HL-60 (cell line): Measurements from ENCODE around the gene SLC2A2.

Experiments used
- DNase-seq, 2 experiments: peaks; one replicate each; pipeline ENCODE4 v3.0.0-alpha.2; 2010 to 2020; ENCODE audit warnings: low read depth in 1 of 2, low spot score in 1 of 2
- H3K27ac ChIP-seq: fragments of 250-450 bp; sonication (Bioruptor Pico); replicated peaks from 2 replicates; pipeline ENCODE4 v1.5.1; 2020; ENCODE audit warnings: mild to moderate bottlenecking, moderate library complexity
- H3K27me3 ChIP-seq: fragments of 250-450 bp; sonication (Bioruptor Pico); 2 replicates; pipeline ENCODE4 v1.5.1; 2021; ENCODE audit warnings: mild to moderate bottlenecking, moderate library complexity; ENCODE audit not compliant: insufficient read depth, poor library complexity, severe bottlenecking
- H3K4me3 ChIP-seq: replicated peaks from 2 replicates; pipeline ENCODE4 v1.5.1; 2011; ENCODE audit warnings: mild to moderate bottlenecking, control low read depth, low read length; ENCODE audit not compliant: insufficient read depth
- GABPA ChIP-seq: IDR thresholded peaks from 2 replicates; pipeline ENCODE4 v1.6.1; 2012; ENCODE audit warnings: low read depth
- POLR2AphosphoS5 ChIP-seq: IDR thresholded peaks from 2 replicates; pipeline ENCODE4 v1.6.1; 2012; ENCODE audit warnings: low read depth
- SPI1 ChIP-seq: IDR thresholded peaks from 2 replicates; pipeline ENCODE4 v1.6.1; 2012; ENCODE audit warnings: low read depth, mild to moderate bottlenecking, borderline replicate concordance
- TF ChIP-seq, protein P1 (sequence below): IDR thresholded peaks from 2 replicates; pipeline ENCODE4 v1.6.1; 2012; ENCODE audit warnings: low read depth; ENCODE audit not compliant: insufficient replicate concordance
- TF ChIP-seq, protein P2 (sequence below): IDR thresholded peaks from one replicate; pipeline ENCODE4 v1.5.1; 2011; ENCODE audit warnings: low read length, control low read depth, inconsistent platforms; ENCODE audit not compliant: insufficient read depth

The SLC2A2 gene

DNA sequence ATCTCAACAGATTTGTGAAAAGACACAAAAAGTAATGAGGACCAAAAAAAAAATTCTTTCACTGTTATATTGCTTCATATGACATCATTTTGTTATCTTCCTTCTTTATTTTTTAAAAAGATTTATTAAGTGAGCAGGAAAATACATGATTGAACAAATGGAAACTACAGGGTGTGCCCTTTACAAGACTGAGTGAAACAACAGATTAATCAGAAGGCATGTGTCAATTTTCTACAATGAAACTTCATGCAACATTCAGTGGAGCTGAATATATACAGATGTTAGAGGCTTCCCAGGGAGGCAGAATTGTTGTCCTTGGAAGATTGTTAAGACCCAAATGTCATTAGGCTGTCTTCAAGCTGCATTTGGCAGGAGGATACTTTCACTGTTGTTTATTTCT lies 28.4 kb upstream of the SLC2A2 start:
- no peak overlapping the region for H3K27ac ChIP-seq
- no peak overlapping the region for H3K4me3 ChIP-seq
- peaks cover 2% of the 10 kb centered on the region for H3K27me3 ChIP-seq
- TF ChIP-seq, protein P1, sequence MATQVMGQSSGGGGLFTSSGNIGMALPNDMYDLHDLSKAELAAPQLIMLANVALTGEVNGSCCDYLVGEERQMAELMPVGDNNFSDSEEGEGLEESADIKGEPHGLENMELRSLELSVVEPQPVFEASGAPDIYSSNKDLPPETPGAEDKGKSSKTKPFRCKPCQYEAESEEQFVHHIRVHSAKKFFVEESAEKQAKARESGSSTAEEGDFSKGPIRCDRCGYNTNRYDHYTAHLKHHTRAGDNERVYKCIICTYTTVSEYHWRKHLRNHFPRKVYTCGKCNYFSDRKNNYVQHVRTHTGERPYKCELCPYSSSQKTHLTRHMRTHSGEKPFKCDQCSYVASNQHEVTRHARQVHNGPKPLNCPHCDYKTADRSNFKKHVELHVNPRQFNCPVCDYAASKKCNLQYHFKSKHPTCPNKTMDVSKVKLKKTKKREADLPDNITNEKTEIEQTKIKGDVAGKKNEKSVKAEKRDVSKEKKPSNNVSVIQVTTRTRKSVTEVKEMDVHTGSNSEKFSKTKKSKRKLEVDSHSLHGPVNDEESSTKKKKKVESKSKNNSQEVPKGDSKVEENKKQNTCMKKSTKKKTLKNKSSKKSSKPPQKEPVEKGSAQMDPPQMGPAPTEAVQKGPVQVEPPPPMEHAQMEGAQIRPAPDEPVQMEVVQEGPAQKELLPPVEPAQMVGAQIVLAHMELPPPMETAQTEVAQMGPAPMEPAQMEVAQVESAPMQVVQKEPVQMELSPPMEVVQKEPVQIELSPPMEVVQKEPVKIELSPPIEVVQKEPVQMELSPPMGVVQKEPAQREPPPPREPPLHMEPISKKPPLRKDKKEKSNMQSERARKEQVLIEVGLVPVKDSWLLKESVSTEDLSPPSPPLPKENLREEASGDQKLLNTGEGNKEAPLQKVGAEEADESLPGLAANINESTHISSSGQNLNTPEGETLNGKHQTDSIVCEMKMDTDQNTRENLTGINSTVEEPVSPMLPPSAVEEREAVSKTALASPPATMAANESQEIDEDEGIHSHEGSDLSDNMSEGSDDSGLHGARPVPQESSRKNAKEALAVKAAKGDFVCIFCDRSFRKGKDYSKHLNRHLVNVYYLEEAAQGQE: no peak
- DNase-seq: no peak

DNA sequence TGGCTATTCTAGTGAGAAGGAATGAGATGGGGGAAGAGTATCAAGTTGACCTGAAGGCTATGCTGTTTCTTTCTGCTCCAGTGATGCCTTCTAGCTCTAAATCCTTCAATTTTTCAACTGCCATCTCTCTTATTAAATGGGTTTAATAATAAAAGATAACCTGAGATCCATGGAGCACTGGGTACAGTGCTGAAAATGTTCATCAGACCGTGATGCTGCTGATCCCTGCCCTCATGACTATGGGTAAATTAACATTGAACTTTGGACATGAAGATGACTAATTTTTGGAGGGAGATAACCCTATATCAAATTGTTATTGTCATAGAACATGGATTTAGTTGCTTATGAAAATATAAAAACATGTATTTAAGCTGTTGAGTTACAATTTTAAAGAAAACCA lies 27.7 kb upstream of the SLC2A2 start:
- DNase-seq: no peak
- no peak overlapping the region for H3K27ac ChIP-seq
- no peak overlapping the region for H3K4me3 ChIP-seq
- H3K27me3 ChIP-seq: peaks cover 2% of the 10 kb centered on the region
- TF ChIP-seq, protein P2, sequence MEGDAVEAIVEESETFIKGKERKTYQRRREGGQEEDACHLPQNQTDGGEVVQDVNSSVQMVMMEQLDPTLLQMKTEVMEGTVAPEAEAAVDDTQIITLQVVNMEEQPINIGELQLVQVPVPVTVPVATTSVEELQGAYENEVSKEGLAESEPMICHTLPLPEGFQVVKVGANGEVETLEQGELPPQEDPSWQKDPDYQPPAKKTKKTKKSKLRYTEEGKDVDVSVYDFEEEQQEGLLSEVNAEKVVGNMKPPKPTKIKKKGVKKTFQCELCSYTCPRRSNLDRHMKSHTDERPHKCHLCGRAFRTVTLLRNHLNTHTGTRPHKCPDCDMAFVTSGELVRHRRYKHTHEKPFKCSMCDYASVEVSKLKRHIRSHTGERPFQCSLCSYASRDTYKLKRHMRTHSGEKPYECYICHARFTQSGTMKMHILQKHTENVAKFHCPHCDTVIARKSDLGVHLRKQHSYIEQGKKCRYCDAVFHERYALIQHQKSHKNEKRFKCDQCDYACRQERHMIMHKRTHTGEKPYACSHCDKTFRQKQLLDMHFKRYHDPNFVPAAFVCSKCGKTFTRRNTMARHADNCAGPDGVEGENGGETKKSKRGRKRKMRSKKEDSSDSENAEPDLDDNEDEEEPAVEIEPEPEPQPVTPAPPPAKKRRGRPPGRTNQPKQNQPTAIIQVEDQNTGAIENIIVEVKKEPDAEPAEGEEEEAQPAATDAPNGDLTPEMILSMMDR: no peak
- TF ChIP-seq POLR2AphosphoS5 (no peak), GABPA (no peak), SPI1 (no peak)
- TF ChIP-seq, protein P1: no peak

DNA sequence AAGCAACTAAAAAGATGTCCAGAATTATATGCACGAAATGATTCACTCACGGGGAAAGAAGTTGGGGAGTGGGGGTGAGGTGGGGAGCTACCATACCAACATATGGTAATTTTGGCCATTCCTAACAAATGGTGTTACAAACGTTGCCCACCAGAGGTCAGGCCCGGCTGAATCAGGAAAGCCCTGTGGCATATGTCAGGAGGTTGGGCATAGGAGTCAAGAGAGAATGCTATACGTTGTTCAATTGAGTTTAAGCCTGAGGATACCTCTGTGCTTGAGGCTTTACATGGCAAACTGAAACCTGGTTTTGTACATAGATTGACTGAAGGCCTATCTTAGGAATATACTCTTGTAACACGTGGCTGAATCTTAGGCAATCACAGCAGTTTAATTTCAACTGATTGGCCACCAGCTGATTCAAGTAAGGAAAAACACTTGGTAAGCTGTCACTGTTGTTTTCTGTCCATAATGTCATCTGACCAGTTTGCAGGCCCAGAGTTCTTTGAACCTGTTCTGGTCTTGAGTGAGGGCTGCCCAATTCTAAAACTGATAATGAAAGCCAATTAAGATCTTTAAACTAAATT lies 23.4 kb upstream of the SLC2A2 start:
- peak in 1 of 2 experiments; percentile 49 for DNase-seq
- no peak overlapping the region for H3K27ac ChIP-seq
- no peak overlapping the region for H3K4me3 ChIP-seq
- no peaks in the 10 kb centered on the region for H3K27me3 ChIP-seq
- TF ChIP-seq, protein P2: peak; percentile 26
- no peak for TF ChIP-seq POLR2AphosphoS5
- no peak for TF ChIP-seq SPI1

DNA sequence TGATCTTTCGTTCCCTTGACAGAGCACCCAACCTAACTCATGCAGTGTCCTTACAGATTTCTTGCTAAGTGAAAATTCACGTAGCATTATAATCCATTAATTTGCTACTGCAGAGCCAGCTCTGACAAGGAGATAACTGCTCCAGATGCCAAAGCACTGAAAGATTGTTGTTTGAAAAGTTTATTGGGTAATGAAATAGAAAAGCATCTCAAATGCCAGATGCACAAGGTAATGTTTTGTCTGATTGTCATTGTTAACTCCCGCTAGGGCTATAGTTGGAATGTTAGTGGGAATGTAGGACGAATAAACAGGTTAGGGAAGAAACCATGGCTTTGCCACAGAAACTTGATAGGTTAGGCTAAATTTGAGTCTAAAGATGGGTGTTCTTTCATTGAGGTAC lies 20.2 kb upstream of the SLC2A2 start:
- Histone ChIP-seq H3K4me3 (no peak overlapping the region), H3K27ac (no peak overlapping the region), H3K27me3 (no peaks in the 10 kb centered on the region)
- DNase-seq: no peak
- no peak for TF ChIP-seq GABPA
- TF ChIP-seq, protein P1: no peak
- TF ChIP-seq, protein P2: no peak
- TF ChIP-seq SPI1: no peak
- TF ChIP-seq POLR2AphosphoS5: no peak
